Gastroesophageal sphincter (tissue), 3 donors: ENCODE measurements around the gene RANGAP1.

Experiments used
- EP300 ChIP-seq: sonication (generic); formaldehyde crosslinking; IDR thresholded peaks from one replicate; pipeline ENCODE4 v1.6.1; 2017; ENCODE audit warnings: antibody characterized with exemption, mild to moderate bottlenecking
- POLR2A ChIP-seq, 2 donors: fragments of 450-650 bp; IDR thresholded peaks; one replicate each; pipeline ENCODE4 v1.6.1; 2017; ENCODE audit warnings: antibody characterized with exemption in 2 of 2, mild to moderate bottlenecking in 2 of 2, moderate library complexity in 1 of 2
- POLR2AphosphoS5 ChIP-seq: sonication (generic); formaldehyde crosslinking; IDR thresholded peaks from one replicate; pipeline ENCODE4 v1.6.1; 2017; ENCODE audit warnings: antibody characterized with exemption
- TF ChIP-seq, protein P1 (sequence below), 4 experiments: fragments of 200-600 bp in 2 of 4; fragments of 450-650 bp in 2 of 4; sonication (generic) in 1 of 4; IDR thresholded peaks; one replicate each; pipeline ENCODE4 v1.5.1; 2017 to 2019; ENCODE audit warnings: antibody characterized with exemption in 4 of 4, mild to moderate bottlenecking in 2 of 4, moderate library complexity in 2 of 4

DNA sequence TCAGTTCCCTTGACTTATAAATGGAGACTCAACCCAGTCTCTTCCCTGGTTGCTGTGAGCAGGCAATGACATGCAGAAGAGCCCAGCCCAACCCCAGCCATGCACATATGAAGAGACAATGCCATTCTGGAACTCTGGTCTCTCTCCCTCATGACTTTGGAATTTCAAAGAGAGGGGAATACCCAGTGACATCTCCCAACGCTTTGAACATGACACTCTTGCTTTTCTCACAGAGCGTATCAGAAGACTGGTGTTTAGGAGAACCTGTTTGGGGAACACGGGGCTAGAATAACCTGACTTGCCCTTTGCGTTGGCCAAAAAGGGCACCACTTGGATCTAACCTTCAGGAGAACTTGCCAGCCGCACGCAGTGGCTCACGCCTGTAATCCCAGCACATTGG, 12.9 kb downstream of the RANGAP1 start:
- TF ChIP-seq, protein P1, sequence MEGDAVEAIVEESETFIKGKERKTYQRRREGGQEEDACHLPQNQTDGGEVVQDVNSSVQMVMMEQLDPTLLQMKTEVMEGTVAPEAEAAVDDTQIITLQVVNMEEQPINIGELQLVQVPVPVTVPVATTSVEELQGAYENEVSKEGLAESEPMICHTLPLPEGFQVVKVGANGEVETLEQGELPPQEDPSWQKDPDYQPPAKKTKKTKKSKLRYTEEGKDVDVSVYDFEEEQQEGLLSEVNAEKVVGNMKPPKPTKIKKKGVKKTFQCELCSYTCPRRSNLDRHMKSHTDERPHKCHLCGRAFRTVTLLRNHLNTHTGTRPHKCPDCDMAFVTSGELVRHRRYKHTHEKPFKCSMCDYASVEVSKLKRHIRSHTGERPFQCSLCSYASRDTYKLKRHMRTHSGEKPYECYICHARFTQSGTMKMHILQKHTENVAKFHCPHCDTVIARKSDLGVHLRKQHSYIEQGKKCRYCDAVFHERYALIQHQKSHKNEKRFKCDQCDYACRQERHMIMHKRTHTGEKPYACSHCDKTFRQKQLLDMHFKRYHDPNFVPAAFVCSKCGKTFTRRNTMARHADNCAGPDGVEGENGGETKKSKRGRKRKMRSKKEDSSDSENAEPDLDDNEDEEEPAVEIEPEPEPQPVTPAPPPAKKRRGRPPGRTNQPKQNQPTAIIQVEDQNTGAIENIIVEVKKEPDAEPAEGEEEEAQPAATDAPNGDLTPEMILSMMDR (IDR thresholded peaks at IDR 0.05), result no peak
- TF ChIP-seq POLR2AphosphoS5 (no peak), POLR2A (IDR thresholded peaks at IDR 0.05) (no peak), EP300 (no peak)
